Activated naive CD8-positive, alpha-beta T cell treated with anti-CD3 and anti-CD28 coated beads for 36 hours (primary cell): ENCODE data around the gene ARL2BP. TPM values are rescaled to one million over a fixed set of nuclear protein-coding genes. Genes with fewer than 3 reads are reported as not detected.
"Not testable (repeated sequence)": the region's sequence is repeated elsewhere in the genome, so short reads cannot be mapped to it uniquely, and the experiment has no call there.

ENCODE experiments used
- DNase-seq: peaks from one replicate; pipeline ENCODE4 v3.0.0; 2021
- H3K27ac Mint-ChIP-seq: one replicate; pipeline ENCODE4 v1.8.0; 2022; ENCODE audit warnings: mild to moderate bottlenecking, moderate library complexity, mixed read lengths
- H3K27me3 Mint-ChIP-seq: one replicate; pipeline ENCODE4 v1.8.0; 2022; ENCODE audit warnings: mild to moderate bottlenecking, mixed read lengths
- H3K36me3 Mint-ChIP-seq: one replicate; pipeline ENCODE4 v1.8.0; 2021; ENCODE audit warnings: mild to moderate bottlenecking, mixed read lengths
- H3K4me1 Mint-ChIP-seq: one replicate; pipeline ENCODE4 v1.8.0; 2021; ENCODE audit warnings: mixed read lengths
- H3K4me3 Mint-ChIP-seq: one replicate; pipeline ENCODE4 v1.8.0; 2022; ENCODE audit warnings: mild to moderate bottlenecking, moderate library complexity, mixed read lengths
- H3K9me3 Mint-ChIP-seq: one replicate; pipeline ENCODE4 v1.8.0; 2022; ENCODE audit warnings: mixed read lengths
- total RNA-seq, 2 experiments: library from RNA; stranded (reverse); gene quantifications; one replicate each; pipeline ENCODE4 v1.2.3, GENCODE V29; 2021

The ARL2BP gene
- total RNA-seq, 2 experiments from 2014 or later, result 16.2 to 17.1 TPM

DNA sequence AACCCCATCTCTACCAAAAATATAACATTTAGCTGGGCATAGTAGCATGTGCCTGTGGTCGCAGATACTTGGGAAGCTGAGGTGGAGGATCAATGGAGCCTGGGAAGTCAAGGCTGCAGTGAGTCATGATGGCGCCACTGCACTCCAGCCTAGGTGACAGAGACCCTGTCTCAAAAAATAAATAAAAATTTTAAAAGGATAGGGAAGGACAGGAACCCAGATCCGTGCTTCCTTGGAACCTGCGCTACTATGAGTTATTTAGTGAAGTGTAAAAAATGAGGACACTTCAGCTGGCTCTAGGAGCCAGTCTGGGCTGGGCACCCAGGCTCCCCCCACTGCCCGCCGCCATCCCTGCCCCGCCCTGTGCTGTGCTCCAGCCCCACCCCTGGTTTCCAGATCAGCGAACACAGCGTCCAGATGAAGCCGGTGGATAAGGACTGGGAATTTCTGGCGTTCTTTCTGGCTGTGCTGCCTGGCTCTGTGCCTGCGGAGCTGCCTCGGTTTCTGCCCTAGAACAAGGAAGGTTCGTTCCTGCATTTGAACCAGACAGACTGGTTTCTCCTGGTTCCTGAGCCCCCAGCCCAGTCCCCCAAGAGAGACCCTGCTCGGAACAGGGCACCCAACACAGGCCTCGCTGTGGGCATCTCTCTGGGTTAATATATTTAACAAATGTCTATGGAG is 20.9 kb downstream of the ARL2BP start:
- Mint-ChIP-seq H3K9me3 (no peaks in the 10 kb centered on the region), H3K4me3 (no peak overlapping the region), H3K4me1 (peaks cover 32% of the 10 kb centered on the region), H3K36me3 (no peaks in the 10 kb centered on the region), H3K27ac (peak overlapping the region; percentile 81), H3K27me3 (no peaks in the 10 kb centered on the region)
- DNase-seq, result no peak

GRCh38 chr16:57266531-57267260 is 21.6 kb downstream of the ARL2BP start:
- Mint-ChIP-seq H3K27me3 (no peaks in the 10 kb centered on the region), H3K36me3 (no peaks in the 10 kb centered on the region), H3K27ac (peak overlapping the region; percentile 81), H3K4me1 (peaks cover 32% of the 10 kb centered on the region), H3K4me3 (no peak overlapping the region), H3K9me3 (no peaks in the 10 kb centered on the region)
- no peak for DNase-seq

DNA sequence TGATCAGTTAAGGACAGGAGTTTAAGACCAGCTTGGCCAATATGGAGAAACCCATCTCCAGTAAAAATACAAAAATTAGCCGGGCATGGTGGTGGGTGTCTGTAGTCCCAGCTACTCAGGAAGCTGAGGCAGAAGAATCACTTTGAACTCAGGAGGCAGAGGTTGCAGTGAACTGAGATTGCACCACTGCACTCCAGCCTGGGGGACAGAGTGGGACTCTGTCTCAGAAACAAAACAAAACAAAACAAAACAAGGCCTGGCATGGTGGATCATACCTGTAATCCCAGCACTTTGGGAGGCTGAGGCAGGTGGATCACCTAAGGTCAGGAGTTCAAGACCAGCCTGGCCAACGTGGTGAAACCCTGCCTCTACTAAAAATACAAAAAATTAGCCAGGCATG is 22.3 kb downstream of the ARL2BP start:
- not testable (repeated sequence) for H3K36me3 Mint-ChIP-seq, H3K9me3 Mint-ChIP-seq, DNase-seq, H3K27me3 Mint-ChIP-seq, H3K4me3 Mint-ChIP-seq
- Mint-ChIP-seq H3K4me1 (peaks cover 32% of the 10 kb centered on the region), H3K27ac (peak overlapping the region; percentile 81)

- peaks cover 32% of the 10 kb centered on the region for H3K4me1 Mint-ChIP-seq
- no peaks in the 10 kb centered on the region for H3K9me3 Mint-ChIP-seq
- H3K36me3 Mint-ChIP-seq, result no peaks in the 10 kb centered on the region
- DNase-seq, result no peak
- H3K27ac Mint-ChIP-seq, result peak overlapping the region; percentile 80
- no peak overlapping the region for H3K4me3 Mint-ChIP-seq
- no peaks in the 10 kb centered on the region for H3K27me3 Mint-ChIP-seq
Observed at GRCh38 chr16:57268804-57269800, 24.0 kb downstream of the ARL2BP start.

- H3K9me3 Mint-ChIP-seq, result no peaks in the 10 kb centered on the region
- H3K27me3 Mint-ChIP-seq, result no peaks in the 10 kb centered on the region
- no peak overlapping the region for H3K4me3 Mint-ChIP-seq
- no peak for DNase-seq
- peaks cover 28% of the 10 kb centered on the region for H3K4me1 Mint-ChIP-seq
- no peaks in the 10 kb centered on the region for H3K36me3 Mint-ChIP-seq
- no peak overlapping the region for H3K27ac Mint-ChIP-seq
Observed at GRCh38 chr16:57270221-57271062, 25.4 kb downstream of the ARL2BP start.

GRCh38 chr16:57271063-57271345 is 25.9 kb downstream of the ARL2BP start:
- H3K9me3 Mint-ChIP-seq, result no peaks in the 10 kb centered on the region
- H3K36me3 Mint-ChIP-seq, result no peaks in the 10 kb centered on the region
- H3K4me3 Mint-ChIP-seq, result no peak overlapping the region
- peaks cover 25% of the 10 kb centered on the region for H3K4me1 Mint-ChIP-seq
- no peak overlapping the region for H3K27ac Mint-ChIP-seq
- no peaks in the 10 kb centered on the region for H3K27me3 Mint-ChIP-seq
- DNase-seq, result no peak

GRCh38 chr16:57271867-57272495 is 26.9 kb downstream of the ARL2BP start:
- DNase-seq, result no peak
- no peak overlapping the region for H3K27ac Mint-ChIP-seq
- no peak overlapping the region for H3K4me3 Mint-ChIP-seq
- H3K9me3 Mint-ChIP-seq, result no peaks in the 10 kb centered on the region
- H3K27me3 Mint-ChIP-seq, result no peaks in the 10 kb centered on the region
- peaks cover 20% of the 10 kb centered on the region for H3K4me1 Mint-ChIP-seq
- H3K36me3 Mint-ChIP-seq, result no peaks in the 10 kb centered on the region

DNA sequence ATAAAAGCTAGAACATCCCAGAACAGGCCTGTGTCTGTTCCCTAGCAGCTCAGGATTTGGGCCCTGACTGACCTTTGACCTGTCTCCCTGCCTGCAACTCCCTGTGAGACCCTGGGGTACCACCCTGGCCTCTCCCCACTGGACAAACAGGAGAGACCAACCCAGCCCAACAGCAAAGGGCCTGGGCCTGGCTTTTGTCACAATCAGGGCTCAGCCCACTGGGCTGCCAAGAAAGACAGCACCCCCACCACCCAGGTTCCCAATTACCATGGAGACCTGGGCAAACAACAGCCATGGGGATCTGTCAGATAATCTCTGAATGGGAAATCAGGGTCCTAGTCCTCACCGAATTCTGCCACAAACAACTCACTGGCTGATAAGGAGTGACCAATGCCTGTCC is 28.3 kb downstream of the ARL2BP start:
- DNase-seq, result no peak
- no peak overlapping the region for H3K27ac Mint-ChIP-seq
- H3K9me3 Mint-ChIP-seq, result no peaks in the 10 kb centered on the region
- no peak overlapping the region for H3K4me3 Mint-ChIP-seq
- H3K27me3 Mint-ChIP-seq, result no peaks in the 10 kb centered on the region
- no peaks in the 10 kb centered on the region for H3K36me3 Mint-ChIP-seq
- peaks cover 17% of the 10 kb centered on the region for H3K4me1 Mint-ChIP-seq

- Mint-ChIP-seq H3K9me3 (no peaks in the 10 kb centered on the region), H3K36me3 (no peaks in the 10 kb centered on the region), H3K27ac (no peak overlapping the region), H3K4me1 (peaks cover 21% of the 10 kb centered on the region), H3K4me3 (no peak overlapping the region), H3K27me3 (no peaks in the 10 kb centered on the region)
- DNase-seq, result no peak
Observed at GRCh38 chr16:57273826-57274225, 28.8 kb downstream of the ARL2BP start.

GRCh38 chr16:57275946-57276345 is 30.9 kb downstream of the ARL2BP start:
- H3K4me3 Mint-ChIP-seq, H3K9me3 Mint-ChIP-seq, H3K27ac Mint-ChIP-seq, H3K36me3 Mint-ChIP-seq, DNase-seq, H3K27me3 Mint-ChIP-seq: not testable (repeated sequence)
- H3K4me1 Mint-ChIP-seq, result peaks cover 19% of the 10 kb centered on the region

- H3K9me3 Mint-ChIP-seq, result no peaks in the 10 kb centered on the region
Observed at GRCh38 chr16:57276596-57276995, 31.5 kb downstream of the ARL2BP start.

GRCh38 chr16:57277586-57277985 is 32.5 kb downstream of the ARL2BP start:
- Mint-ChIP-seq H3K36me3 (no peaks in the 10 kb centered on the region), H3K4me1 (peaks cover 19% of the 10 kb centered on the region), H3K27me3 (no peaks in the 10 kb centered on the region), H3K4me3 (no peak overlapping the region), H3K9me3 (no peaks in the 10 kb centered on the region), H3K27ac (no peak overlapping the region)
- DNase-seq, result peak; percentile 56

More at GRCh38 chr16:57276596-57276995, 31.5 kb downstream of the ARL2BP start:
- Mint-ChIP-seq H3K27me3 (no peaks in the 10 kb centered on the region), H3K36me3 (no peaks in the 10 kb centered on the region), H3K4me1 (peaks cover 19% of the 10 kb centered on the region), H3K27ac (no peak overlapping the region), H3K4me3 (no peak overlapping the region)
- DNase-seq, result no peak

DNA sequence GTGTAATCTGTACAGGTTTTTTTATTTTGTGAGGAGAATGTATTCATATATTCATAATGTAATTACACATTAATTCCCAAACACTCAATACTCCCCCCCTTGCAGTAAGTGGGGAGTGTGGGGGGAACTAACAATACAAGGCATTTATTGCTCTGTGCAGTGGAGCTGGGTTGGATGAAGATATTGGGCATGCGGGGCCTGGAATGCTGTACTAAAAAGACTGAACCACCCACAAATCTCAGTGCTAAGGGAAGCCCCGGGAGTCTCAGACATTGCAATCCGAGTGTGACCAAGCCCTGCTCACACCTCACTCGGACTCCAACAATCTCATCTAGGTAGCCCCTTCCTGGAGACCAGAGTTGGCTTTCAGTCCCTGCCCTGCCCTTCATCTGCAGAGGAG is 33.4 kb downstream of the ARL2BP start:
- Mint-ChIP-seq H3K9me3 (no peaks in the 10 kb centered on the region), H3K4me1 (peaks cover 19% of the 10 kb centered on the region), H3K36me3 (no peaks in the 10 kb centered on the region), H3K27ac (no peak overlapping the region), H3K4me3 (no peak overlapping the region), H3K27me3 (peaks cover 8% of the 10 kb centered on the region)
- no peak for DNase-seq
